B cell (primary cell): ENCODE measurements around the gene CCDC93.

Experiments used
- EZH2 ChIP-seq: IDR thresholded peaks from 2 replicates; pipeline ENCODE4 v1.6.1; 2012; ENCODE audit warnings: borderline replicate concordance, low read depth, mild to moderate bottlenecking, moderate library complexity, low read length; ENCODE audit not compliant: insufficient read depth, poor library complexity, severe bottlenecking
- TF ChIP-seq, protein P1 (sequence below): fragments of 200-600 bp; IDR thresholded peaks from one replicate; pipeline ENCODE4 v1.8.0; 2022; ENCODE audit warnings: antibody characterized with exemption, mild to moderate bottlenecking

GRCh38 chr2:118056165-118056534 is 42.3 kb upstream of the CCDC93 start:
- TF ChIP-seq, protein P1, sequence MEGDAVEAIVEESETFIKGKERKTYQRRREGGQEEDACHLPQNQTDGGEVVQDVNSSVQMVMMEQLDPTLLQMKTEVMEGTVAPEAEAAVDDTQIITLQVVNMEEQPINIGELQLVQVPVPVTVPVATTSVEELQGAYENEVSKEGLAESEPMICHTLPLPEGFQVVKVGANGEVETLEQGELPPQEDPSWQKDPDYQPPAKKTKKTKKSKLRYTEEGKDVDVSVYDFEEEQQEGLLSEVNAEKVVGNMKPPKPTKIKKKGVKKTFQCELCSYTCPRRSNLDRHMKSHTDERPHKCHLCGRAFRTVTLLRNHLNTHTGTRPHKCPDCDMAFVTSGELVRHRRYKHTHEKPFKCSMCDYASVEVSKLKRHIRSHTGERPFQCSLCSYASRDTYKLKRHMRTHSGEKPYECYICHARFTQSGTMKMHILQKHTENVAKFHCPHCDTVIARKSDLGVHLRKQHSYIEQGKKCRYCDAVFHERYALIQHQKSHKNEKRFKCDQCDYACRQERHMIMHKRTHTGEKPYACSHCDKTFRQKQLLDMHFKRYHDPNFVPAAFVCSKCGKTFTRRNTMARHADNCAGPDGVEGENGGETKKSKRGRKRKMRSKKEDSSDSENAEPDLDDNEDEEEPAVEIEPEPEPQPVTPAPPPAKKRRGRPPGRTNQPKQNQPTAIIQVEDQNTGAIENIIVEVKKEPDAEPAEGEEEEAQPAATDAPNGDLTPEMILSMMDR = no peak
- TF ChIP-seq EZH2 = no peak
